Kidney epithelial cell (primary cell): ENCODE results near the gene RPTOR. TPM values are rescaled to one million over a fixed set of nuclear protein-coding genes. Genes with fewer than 3 reads are reported as not detected.

Experiments
- DNase-seq: peaks from one replicate; pipeline ENCODE4 v3.0.0-alpha.2; 2010; ENCODE audit warnings: low read depth
- H3K27me3 ChIP-seq: 2 replicates; pipeline ENCODE4 v1.6.0; 2011; ENCODE audit warnings: low read length; ENCODE audit not compliant: control insufficient read depth, insufficient read depth
- H3K36me3 ChIP-seq: 2 replicates; pipeline ENCODE4 v1.5.1; 2011; ENCODE audit warnings: low read length; ENCODE audit not compliant: control insufficient read depth, insufficient read depth
- H3K4me3 ChIP-seq: 2 replicates; pipeline ENCODE4 v1.5.1; 2011; ENCODE audit warnings: low read depth, mild to moderate bottlenecking, control low read depth, low read length
- CTCF ChIP-seq: IDR thresholded peaks from 2 replicates; pipeline ENCODE4 v1.5.1; 2011; ENCODE audit warnings: mild to moderate bottlenecking, moderate library complexity, low read length, control low read depth, inconsistent platforms; ENCODE audit not compliant: insufficient read depth, poor library complexity, severe bottlenecking
- total RNA-seq: library from RNA; depleted of rRNA; stranded (reverse); fragments of >200 nt; gene quantifications from 2 replicates; pipeline ENCODE4 v1.2.3, GENCODE V29; 2015

RPTOR gene
- total RNA-seq, 1 donor from 2014 or later, result 22.7 TPM

GRCh38 chr17:80671039-80671824 lies 126.6 kb downstream of the RPTOR start:
- DNase-seq, result no peak
- Histone ChIP-seq H3K36me3 (no peaks in the 10 kb centered on the region), H3K27me3 (no peaks in the 10 kb centered on the region), H3K4me3 (no peak overlapping the region)
- no peak for TF ChIP-seq CTCF

DNA sequence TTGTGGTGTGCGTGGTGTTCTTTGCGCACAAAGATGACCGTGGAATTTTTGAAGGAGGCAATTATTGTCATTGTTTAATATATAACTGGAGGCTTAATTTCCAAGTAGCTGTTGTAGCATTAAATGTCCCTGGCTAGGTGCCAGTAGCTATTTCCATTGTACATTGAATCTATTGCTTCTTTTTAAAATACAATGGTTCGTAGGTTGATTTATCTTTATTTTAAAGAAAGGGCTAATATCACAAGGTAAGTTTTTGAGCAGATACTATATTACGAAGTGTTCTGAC lies 127.1 kb downstream of the RPTOR start:
- Histone ChIP-seq H3K27me3 (no peaks in the 10 kb centered on the region), H3K4me3 (no peak overlapping the region), H3K36me3 (no peaks in the 10 kb centered on the region)
- no peak for DNase-seq
- TF ChIP-seq CTCF, result no peak

DNA sequence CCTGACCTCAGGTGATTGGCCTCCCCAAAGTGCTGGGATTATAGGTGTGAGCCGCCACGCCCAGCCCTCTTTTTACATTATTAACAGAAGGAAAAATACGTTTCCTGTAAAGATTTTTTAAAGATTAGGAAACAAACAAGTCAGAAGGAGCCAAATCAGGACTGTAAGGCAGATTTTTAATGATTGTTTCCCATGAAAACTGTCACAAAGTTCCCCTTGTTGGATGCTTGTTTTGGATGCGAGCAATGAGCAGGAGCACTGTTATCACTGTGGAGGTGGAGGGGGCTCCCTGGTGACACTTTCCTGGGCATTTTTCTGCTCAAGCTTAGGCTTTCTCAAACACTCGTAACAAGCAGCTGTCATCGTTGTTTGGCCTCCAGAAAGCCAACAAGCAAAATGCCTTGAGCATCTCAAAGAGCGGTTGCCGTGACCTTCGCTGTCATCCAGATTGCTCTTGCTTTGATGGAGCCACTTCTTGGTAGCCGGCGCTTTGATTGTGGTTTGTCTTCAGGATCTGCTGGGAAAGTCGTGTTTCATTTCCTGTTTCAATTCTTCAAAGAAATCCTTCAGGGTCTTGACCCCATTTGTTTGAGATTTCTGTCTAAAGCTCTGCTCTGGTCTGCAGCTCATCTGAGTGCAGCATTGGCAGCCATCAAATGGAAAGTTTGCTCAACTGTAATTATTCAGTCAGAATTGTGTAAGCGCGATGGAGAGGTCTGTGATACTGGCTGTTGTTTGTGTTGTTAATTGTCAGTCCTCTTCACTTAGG lies 128.7 kb downstream of the RPTOR start:
- TF ChIP-seq CTCF, result no peak
- Histone ChIP-seq H3K27me3 (no peaks in the 10 kb centered on the region), H3K36me3 (no peaks in the 10 kb centered on the region), H3K4me3 (no peak overlapping the region)
- no peak for DNase-seq

- Histone ChIP-seq H3K27me3 (no peaks in the 10 kb centered on the region), H3K4me3 (no peak overlapping the region), H3K36me3 (no peaks in the 10 kb centered on the region)
- no peak for DNase-seq
- no peak for TF ChIP-seq CTCF
Observed at GRCh38 chr17:80675438-80676095, 130.9 kb downstream of the RPTOR start.

DNA sequence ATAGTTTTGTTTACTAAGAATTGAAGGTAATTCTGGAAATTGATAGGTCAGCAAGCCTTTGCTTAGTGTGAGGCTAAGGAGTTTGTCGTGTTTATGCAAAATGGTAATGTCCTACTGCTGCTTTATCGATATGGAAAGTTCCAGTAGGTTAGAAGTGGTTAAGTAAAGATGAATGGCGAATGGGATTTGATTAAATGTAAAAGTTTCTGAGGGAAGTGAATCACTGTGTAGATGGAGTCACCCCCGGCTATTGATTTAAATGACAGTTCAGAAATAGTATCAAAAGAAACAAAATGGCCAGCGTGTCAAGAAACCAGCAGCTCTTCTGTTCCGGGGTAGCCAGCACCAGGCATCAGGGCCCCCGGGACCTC lies 131.4 kb downstream of the RPTOR start:
- TF ChIP-seq CTCF, result no peak
- no peak for DNase-seq
- Histone ChIP-seq H3K27me3 (no peaks in the 10 kb centered on the region), H3K4me3 (no peak overlapping the region), H3K36me3 (no peaks in the 10 kb centered on the region)
